Type B pancreatic cell (in vitro differentiated cells): ENCODE measurements around the gene GLIPR2. TPM values are rescaled to one million over a fixed set of nuclear protein-coding genes. Genes with fewer than 3 reads are reported as not detected.

Source experiments
- DNase-seq: peaks from one replicate; pipeline ENCODE4 v3.0.0; 2021; ENCODE audit warnings: mixed read lengths; ENCODE audit not compliant: unreplicated experiment; ENCODE audit errors: extremely low spot score
- H3K27ac Mint-ChIP-seq: 2 replicates; pipeline ENCODE4 v1.8.0; 2021; ENCODE audit warnings: mild to moderate bottlenecking, mixed read lengths
- H3K27me3 Mint-ChIP-seq: 2 replicates; pipeline ENCODE4 v1.8.0; 2021; ENCODE audit warnings: mixed read lengths
- H3K36me3 Mint-ChIP-seq: 2 replicates; pipeline ENCODE4 v1.8.0; 2021; ENCODE audit warnings: mixed read lengths
- H3K4me1 Mint-ChIP-seq: one replicate; pipeline ENCODE4 v1.8.0; 2021; ENCODE audit warnings: mixed read lengths; ENCODE audit not compliant: unreplicated experiment
- H3K4me3 Mint-ChIP-seq: 2 replicates; pipeline ENCODE4 v1.8.0; 2021; ENCODE audit warnings: mild to moderate bottlenecking, mixed read lengths
- H3K9me3 Mint-ChIP-seq: 2 replicates; pipeline ENCODE4 v1.8.0; 2021; ENCODE audit warnings: mixed read lengths
- CTCF ChIP-seq: fragments of 200-600 bp; sonication (generic); conservative IDR thresholded peaks from 2 replicates; pipeline ENCODE4 v1.5.0; 2021; ENCODE audit warnings: antibody characterized with exemption, mild to moderate bottlenecking
- total RNA-seq: library from RNA; stranded (reverse); gene quantifications from 2 replicates; pipeline ENCODE4 v1.2.1, GENCODE V29; 2021; ENCODE audit warnings: low replicate concordance

Gene GLIPR2
- total RNA-seq, 1 donor from 2014 or later, result 17.8 TPM

GRCh38 chr9:36146651-36147050 lies 10.1 kb downstream of the GLIPR2 start:
- no peak for TF ChIP-seq CTCF
- H3K9me3 Mint-ChIP-seq, result peaks cover 6% of the 10 kb centered on the region
- H3K4me3 Mint-ChIP-seq, result no peak overlapping the region
- no peak for DNase-seq
- no peaks in the 10 kb centered on the region for H3K27me3 Mint-ChIP-seq
- peaks cover 10% of the 10 kb centered on the region for H3K4me1 Mint-ChIP-seq
- H3K27ac Mint-ChIP-seq, result no peak overlapping the region
- peaks cover 16% of the 10 kb centered on the region for H3K36me3 Mint-ChIP-seq

- Mint-ChIP-seq H3K4me1 (peaks cover 6% of the 10 kb centered on the region), H3K36me3 (peaks cover 16% of the 10 kb centered on the region), H3K27ac (no peak overlapping the region), H3K9me3 (peaks cover 6% of the 10 kb centered on the region), H3K27me3 (no peaks in the 10 kb centered on the region), H3K4me3 (no peak overlapping the region)
- no peak for TF ChIP-seq CTCF
- no peak for DNase-seq
Measured at GRCh38 chr9:36147441-36148175, 11.1 kb downstream of the GLIPR2 start.

GRCh38 chr9:36148311-36149051 lies 11.9 kb downstream of the GLIPR2 start:
- Mint-ChIP-seq H3K9me3 (peaks cover 6% of the 10 kb centered on the region), H3K4me3 (no peak overlapping the region), H3K27ac (no peak overlapping the region), H3K27me3 (no peaks in the 10 kb centered on the region), H3K4me1 (peaks cover 6% of the 10 kb centered on the region), H3K36me3 (peaks cover 16% of the 10 kb centered on the region)
- DNase-seq, result no peak
- TF ChIP-seq CTCF, result no peak

- H3K4me1 Mint-ChIP-seq, result peaks cover 9% of the 10 kb centered on the region
- H3K4me3 Mint-ChIP-seq, result no peak overlapping the region
- peaks cover 16% of the 10 kb centered on the region for H3K36me3 Mint-ChIP-seq
- no peak for TF ChIP-seq CTCF
- DNase-seq, result no peak
- H3K9me3 Mint-ChIP-seq, result peaks cover 6% of the 10 kb centered on the region
- no peak overlapping the region for H3K27ac Mint-ChIP-seq
- H3K27me3 Mint-ChIP-seq, result no peaks in the 10 kb centered on the region
Measured at GRCh38 chr9:36149197-36149596, 12.7 kb downstream of the GLIPR2 start.

- TF ChIP-seq CTCF, result no peak
- H3K27ac Mint-ChIP-seq, result no peak overlapping the region
- no peaks in the 10 kb centered on the region for H3K27me3 Mint-ChIP-seq
- no peak overlapping the region for H3K4me3 Mint-ChIP-seq
- H3K36me3 Mint-ChIP-seq, result peaks cover 11% of the 10 kb centered on the region
- DNase-seq, result no peak
- peaks cover 16% of the 10 kb centered on the region for H3K4me1 Mint-ChIP-seq
- H3K9me3 Mint-ChIP-seq, result no peaks in the 10 kb centered on the region
Measured at GRCh38 chr9:36150574-36151315, 14.2 kb downstream of the GLIPR2 start.
